ENCODE results near the gene NCOA7.
A peak's percentile ranks its signal among the peaks of the same experiment; 100 is the strongest.
"Not testable (repeated sequence)": the region's sequence is repeated elsewhere in the genome, so short reads cannot be mapped to it uniquely, and the experiment has no call there.

The NCOA7 gene

GRCh38 chr6:125792172-125792571 is 1.4 kb downstream of the NCOA7 start:
- peak overlapping the region; percentile 100; the same call in 1 of the 2 replicates for H3K4me3 ChIP-seq (ENCODE audit: low read length)
- TF ChIP-seq ZNF274 (IDR thresholded peaks at IDR 0.05; ENCODE audit: low read depth, low read length): no peak

- H3K4me3 ChIP-seq (ENCODE audit: low read length): peak overlapping the region; percentile 100; the same call in 1 of the 2 replicates
- TF ChIP-seq ZNF274 (IDR thresholded peaks at IDR 0.05; ENCODE audit: low read depth, low read length): no peak
Observed at GRCh38 chr6:125792680-125793079, 1.9 kb downstream of the NCOA7 start.

- H3K4me3 ChIP-seq (ENCODE audit: low read length): peak overlapping the region; percentile 56
- TF ChIP-seq ZNF274 (IDR thresholded peaks at IDR 0.05; ENCODE audit: low read depth, low read length): no peak
Observed at GRCh38 chr6:125793280-125793679, 2.5 kb downstream of the NCOA7 start.

DNA sequence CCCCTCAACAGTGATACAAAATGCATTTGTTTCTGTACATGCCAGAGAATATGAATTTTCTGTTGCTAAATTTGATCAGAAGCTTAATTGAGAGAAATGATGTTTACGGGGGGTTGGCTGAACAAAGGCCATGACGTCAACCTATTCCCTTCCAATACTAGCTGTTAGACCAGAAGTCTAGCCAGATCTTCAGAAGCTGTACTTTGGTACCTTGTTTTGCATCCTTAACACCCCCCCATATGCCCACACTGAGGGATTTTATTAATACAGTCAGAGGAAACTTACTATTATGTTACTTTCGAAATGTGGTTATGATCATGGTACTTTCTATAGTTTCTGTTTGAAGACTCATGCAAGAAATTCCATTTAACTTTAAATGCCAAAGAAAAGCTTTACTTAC is 3.1 kb downstream of the NCOA7 start:
- no peak for TF ChIP-seq ZNF274 (IDR thresholded peaks at IDR 0.05; ENCODE audit: low read depth, low read length)
- peak overlapping the region; percentile 56; the same call in 1 of the 2 replicates for H3K4me3 ChIP-seq (ENCODE audit: low read length)

DNA sequence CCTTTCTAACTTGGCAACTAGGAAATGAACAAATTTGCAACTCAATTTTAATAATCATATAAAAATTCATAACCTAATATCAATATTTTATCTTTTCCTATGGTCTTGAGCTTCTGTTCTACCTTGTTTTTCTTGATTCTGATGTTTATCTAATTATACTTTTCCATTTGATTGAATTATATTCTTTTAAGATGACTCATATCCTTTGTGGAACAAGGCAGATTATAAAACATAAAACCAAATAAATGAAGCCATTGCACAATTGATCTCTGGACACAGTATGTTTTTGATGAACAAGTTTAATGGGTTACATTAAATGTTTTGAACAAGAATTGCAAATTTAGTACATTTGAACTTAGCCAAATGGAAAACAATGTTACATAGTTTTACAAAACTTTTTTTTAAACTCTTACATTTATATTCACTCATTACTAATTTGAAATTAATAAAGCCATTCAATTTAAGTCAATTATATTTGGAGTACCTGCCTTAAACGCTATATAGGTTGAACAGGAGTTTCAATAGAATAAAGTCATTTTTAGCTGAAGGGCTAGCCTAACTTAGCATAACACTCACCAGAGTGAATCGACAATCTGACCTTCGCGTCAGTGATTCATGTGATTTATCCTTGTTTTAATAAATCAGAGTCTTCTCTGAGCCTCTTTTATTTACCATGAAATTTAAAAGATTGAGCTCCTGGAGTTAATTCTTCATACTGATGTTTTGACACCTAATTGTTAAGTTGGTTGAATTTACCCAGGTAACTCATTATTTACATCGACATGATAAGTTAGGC is 3.8 kb downstream of the NCOA7 start:
- no peak overlapping the region for H3K4me3 ChIP-seq (ENCODE audit: low read length)
- TF ChIP-seq ZNF274 (IDR thresholded peaks at IDR 0.05; ENCODE audit: low read depth, low read length): no peak

GRCh38 chr6:125795301-125795700 is 4.5 kb downstream of the NCOA7 start:
- no peak for TF ChIP-seq ZNF274 (IDR thresholded peaks at IDR 0.05; ENCODE audit: low read depth, low read length)
- H3K4me3 ChIP-seq (ENCODE audit: low read length): no peak overlapping the region

DNA sequence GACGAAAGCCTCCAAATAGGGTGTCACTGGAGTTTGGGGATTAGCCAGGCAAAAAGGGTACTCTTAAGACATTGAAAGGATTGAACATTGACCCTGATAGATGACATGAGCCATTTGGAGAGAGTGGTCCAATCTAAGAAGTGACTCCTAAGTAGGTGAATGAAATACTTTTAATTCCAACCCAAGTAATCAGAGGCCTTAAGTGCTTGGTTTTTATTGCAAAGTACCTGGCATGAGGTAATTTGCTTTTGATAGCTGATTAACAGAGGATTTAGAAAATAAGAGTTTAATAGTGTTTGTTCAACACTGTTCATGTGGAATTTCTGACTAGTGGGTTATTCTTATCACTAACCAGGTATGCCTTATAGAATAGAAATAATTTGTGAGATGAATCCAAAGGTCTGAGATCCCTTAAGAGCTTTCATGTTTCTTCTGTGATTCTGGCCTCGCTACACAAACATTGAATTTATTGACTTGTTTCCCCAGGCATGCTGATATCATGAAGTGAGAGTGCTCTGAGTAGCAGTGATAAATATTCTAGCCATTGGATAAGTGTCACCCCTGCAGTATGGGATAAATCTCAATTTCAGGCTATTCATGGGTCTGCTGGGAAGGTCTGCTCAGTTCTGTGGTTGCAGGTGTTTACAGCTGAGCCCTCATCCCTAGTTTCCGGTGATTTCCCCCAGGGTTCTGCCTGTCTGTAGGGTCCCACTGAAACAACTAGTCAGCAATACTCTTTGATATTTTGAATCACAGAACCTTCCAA is 6.5 kb downstream of the NCOA7 start:
- peak overlapping the region; percentile 2; the same call in 1 of the 2 replicates for H3K4me3 ChIP-seq (ENCODE audit: low read length)
- TF ChIP-seq ZNF274 (IDR thresholded peaks at IDR 0.05; ENCODE audit: low read depth, low read length): no peak

DNA sequence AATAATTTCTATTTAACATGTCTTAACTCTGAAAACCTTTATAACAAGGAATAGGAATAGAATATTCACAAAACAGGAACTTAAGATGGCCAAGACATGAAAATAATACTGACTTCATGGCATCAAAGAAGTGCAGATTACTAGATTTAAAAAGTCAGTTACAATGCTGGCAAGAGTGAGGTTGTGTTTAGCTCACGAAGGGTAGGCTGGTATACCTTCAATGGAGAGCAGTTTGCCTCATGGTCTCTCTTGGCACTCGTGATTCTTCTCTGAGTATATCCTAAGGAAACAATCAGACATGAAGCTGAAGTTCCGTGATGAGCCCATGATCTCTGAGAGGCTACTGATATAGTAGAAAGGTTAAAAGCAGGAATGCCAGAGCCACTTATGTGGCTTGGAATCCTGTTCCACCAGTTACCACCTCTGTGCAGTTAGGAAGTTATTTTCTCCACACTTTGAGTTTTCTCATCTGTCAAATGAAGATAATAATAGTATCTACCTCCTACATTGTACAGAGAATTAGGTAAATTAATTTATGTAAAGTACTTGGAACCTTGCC is 7.2 kb downstream of the NCOA7 start:
- no peak for TF ChIP-seq ZNF274 (IDR thresholded peaks at IDR 0.05; ENCODE audit: low read depth, low read length)
- peak overlapping the region; percentile 12; the same call in 1 of the 2 replicates for H3K4me3 ChIP-seq (ENCODE audit: low read length)

DNA sequence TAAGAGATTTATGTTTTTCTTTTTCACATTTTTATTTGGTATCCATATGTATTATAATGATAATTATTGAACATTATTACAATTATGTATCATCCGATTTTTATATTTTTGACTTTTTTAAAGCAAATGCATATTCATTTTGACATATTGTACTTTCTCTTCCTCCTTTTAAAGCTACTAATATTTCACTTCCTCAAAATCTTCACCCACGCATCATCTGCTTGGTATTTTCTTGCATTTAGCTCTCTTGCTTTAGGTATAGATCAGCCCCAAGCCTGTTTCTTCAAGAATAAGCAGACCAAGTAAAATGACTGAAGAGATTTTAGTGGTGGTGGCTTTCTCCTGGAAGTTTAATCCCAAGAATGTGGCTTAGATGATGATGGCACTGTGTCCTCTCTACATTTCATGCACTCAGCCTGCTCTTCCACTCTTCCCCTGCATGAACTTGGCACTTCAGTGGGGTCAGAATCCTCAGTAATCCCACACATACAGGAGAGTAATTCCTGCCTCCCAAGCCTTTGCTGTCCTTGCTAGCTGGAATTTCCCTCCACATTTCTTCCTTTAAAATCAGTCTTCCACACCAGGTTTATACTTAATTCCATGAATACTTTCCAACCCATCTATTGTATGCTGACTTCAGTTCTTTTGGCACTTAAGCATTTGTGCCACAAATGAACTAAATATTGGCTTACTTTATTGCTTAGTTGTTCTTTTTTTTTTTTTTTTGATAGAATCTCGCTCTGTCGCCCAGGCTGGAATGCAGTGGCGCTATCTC is 8.2 kb downstream of the NCOA7 start:
- no peak for TF ChIP-seq ZNF274 (IDR thresholded peaks at IDR 0.05; ENCODE audit: low read depth, low read length)
- peak overlapping the region; percentile 75; the same call in 1 of the 2 replicates for H3K4me3 ChIP-seq (ENCODE audit: low read length)

GRCh38 chr6:125802383-125802782 is 11.6 kb downstream of the NCOA7 start:
- no peak overlapping the region for H3K4me3 ChIP-seq (ENCODE audit: low read length)
- TF ChIP-seq ZNF274 (IDR thresholded peaks at IDR 0.05; ENCODE audit: low read depth, low read length): no peak

DNA sequence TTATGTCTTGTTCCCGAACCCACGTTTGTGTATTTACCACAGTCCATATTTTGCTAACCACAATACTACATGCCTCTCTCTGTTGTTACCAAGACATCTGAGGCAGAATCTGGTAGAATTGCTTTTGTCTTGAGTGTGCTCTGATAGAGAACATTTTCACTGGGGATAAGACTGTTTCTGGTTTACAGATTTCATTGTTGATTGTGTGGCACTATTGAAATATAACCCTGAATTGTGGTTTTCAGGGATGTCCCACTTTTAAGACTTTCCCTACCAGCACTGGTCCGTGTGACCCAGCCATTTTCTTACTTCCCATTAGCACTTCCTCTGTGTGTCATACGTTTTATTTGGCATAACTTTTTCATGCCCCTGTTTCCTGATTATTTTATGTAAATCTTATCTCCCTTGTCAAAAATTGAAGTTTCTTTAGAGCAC is 12.2 kb downstream of the NCOA7 start:
- no peak overlapping the region; the same call in 1 of the 2 replicates for H3K4me3 ChIP-seq (ENCODE audit: low read length)
- no peak for TF ChIP-seq ZNF274 (IDR thresholded peaks at IDR 0.05; ENCODE audit: low read depth, low read length)

DNA sequence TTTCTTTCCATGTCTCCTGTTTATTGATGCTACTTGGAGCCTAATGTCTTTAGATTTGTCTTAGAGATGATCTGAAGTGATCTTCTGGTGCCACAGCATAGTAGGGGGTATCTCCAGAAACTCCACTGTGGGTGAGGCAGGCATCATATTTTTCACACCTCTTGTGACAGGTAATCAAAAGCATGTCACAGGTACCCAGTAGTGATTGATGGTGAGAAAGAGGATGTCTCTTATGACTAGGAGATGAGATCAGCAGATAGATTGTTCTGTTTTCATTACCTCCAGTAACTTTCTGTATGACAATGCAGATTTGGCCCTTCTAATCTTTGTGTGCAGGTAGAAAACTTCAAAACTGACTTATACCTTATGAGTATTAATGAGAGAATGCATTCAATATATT is 13.5 kb downstream of the NCOA7 start:
- H3K4me3 ChIP-seq (ENCODE audit: low read length): no peak overlapping the region
- no peak for TF ChIP-seq ZNF274 (IDR thresholded peaks at IDR 0.05; ENCODE audit: low read depth, low read length)

GRCh38 chr6:125804866-125805425 is 14.2 kb downstream of the NCOA7 start:
- H3K4me3 ChIP-seq (ENCODE audit: low read length): not testable (repeated sequence)

DNA sequence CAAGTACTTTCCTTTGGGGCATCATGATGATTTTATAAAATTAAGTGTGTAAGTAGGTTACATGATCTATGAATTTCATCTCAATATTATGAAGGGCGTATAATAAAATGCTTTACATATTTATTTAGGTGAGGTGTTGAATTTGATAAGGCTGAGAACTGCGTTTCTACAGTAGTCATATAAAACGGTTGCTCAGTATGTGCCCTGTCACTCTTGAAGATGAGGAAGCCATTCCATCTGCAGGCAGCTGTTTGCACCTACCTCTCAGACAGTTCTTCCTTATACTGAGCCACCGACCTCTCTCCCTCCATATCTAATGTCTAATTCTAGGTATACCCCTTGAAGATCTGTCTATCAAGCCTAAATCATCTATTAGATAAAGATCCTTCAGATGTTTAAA is 16.1 kb downstream of the NCOA7 start:
- no peak overlapping the region for H3K4me3 ChIP-seq (ENCODE audit: low read length)
- no peak for TF ChIP-seq ZNF274 (IDR thresholded peaks at IDR 0.05; ENCODE audit: low read depth, low read length)

All from GM08714 (cell line).